Kidney (tissue), 14 donors: Measurements from ENCODE around the gene EEF1AKMT1. TPM values are rescaled to one million over a fixed set of nuclear protein-coding genes. Genes with fewer than 3 reads are reported as not detected.

Experiments
- DNase-seq, 5 donors: peaks; one replicate each; pipeline ENCODE4 v3.0.0-alpha.2; 2013 to 2020
- FAIRE-seq: peaks from 2 replicates; lab custom pipeline; 2012; peaks lifted over from hg19 to GRCh38; lab: Jason Lieb, UNC
- H3K27ac ChIP-seq, 2 donors: one replicate each; pipeline ENCODE4 v1.7.0; 2013; ENCODE audit warnings: low read depth in 2 of 2, low read length in 2 of 2, inconsistent platforms in 1 of 2
- H3K27me3 ChIP-seq: one replicate; pipeline ENCODE4 v1.7.1; 2013; ENCODE audit warnings: low read length, inconsistent platforms; ENCODE audit not compliant: control insufficient read depth, insufficient read depth
- H3K36me3 ChIP-seq, 3 donors: one replicate each; pipeline versions ENCODE4 v1.7.0 to v1.7.1; 2013; ENCODE audit warnings: low read length in 3 of 3, control low read depth in 1 of 3, inconsistent platforms in 1 of 3; ENCODE audit not compliant: insufficient read depth in 3 of 3, control insufficient read depth in 2 of 3
- H3K4me1 ChIP-seq, 3 donors: one replicate each; pipeline versions ENCODE4 v1.7.0 to v1.7.1; 2013; ENCODE audit warnings: low read length in 3 of 3, inconsistent platforms in 1 of 3, low read depth in 1 of 3; ENCODE audit not compliant: control insufficient read depth in 2 of 3, insufficient read depth in 2 of 3
- H3K4me3 ChIP-seq, 3 donors: one replicate each; pipeline versions ENCODE4 v1.7.0 to v1.8.1; 2013; ENCODE audit warnings: low read length in 3 of 3, control low read depth in 1 of 3, inconsistent platforms in 1 of 3
- H3K9ac ChIP-seq, 3 donors: one replicate each; pipeline versions ENCODE4 v1.7.0 to v1.7.1; 2013; ENCODE audit warnings: low read length in 3 of 3, control low read depth in 1 of 3, inconsistent platforms in 1 of 3
- H3K9me3 ChIP-seq, 3 donors: one replicate each; pipeline versions ENCODE4 v1.7.0 to v1.7.1; 2013; ENCODE audit warnings: low read length in 3 of 3, control low read depth in 1 of 3, inconsistent platforms in 1 of 3; ENCODE audit not compliant: control insufficient read depth in 2 of 3, insufficient read depth in 1 of 3
- intact Hi-C: fragments of 100-400 bp; cut with DNase I; formaldehyde crosslinking; loops from one replicate; pipeline ENCODE4 v1.11.1; 2022
- polyA plus RNA-seq: library from polyadenylated mRNA; stranded (reverse); fragments of 350-450 nt; fragmentation: Illumina TruSeq; extraction: RNeasy Lipid Tissue Mini Kit (QIAGEN cat#74804); gene quantifications from one replicate; pipeline ENCODE4 v1.2.3, GENCODE V29; 2014; ENCODE audit warnings: low read depth, low replicate concordance; ENCODE audit not compliant: insufficient read depth
- total RNA-seq: library from RNA; stranded (reverse); fragmentation: NEBNext Ultra II Directional; extraction: Animal tissue kit (Norgen Biotek cat#: 25700); gene quantifications from one replicate; pipeline ENCODE4 v1.2.1, GENCODE V29; 2021
- TF ChIP-seq, protein P1 (sequence below): IDR thresholded peaks from 3 replicates; pipeline ENCODE4 v1.5.1; 2012; ENCODE audit warnings: mild to moderate bottlenecking, moderate library complexity, borderline replicate concordance; ENCODE audit not compliant: insufficient read depth; ENCODE audit errors: extremely low read depth
- donor health status: control.
- donor health status: control.
- donor health status: control.
- donor health status: control.
- donor health status: control.
- donor health status: DM: yes; HTN: yes; CAD: no.
- donor health status: Normal renal cell carcinoma (clear cell type).

EEF1AKMT1 gene
- total and polyA plus RNA-seq, 2 donors from 2014 or later = 10.7 to 16.6 TPM

DNA sequence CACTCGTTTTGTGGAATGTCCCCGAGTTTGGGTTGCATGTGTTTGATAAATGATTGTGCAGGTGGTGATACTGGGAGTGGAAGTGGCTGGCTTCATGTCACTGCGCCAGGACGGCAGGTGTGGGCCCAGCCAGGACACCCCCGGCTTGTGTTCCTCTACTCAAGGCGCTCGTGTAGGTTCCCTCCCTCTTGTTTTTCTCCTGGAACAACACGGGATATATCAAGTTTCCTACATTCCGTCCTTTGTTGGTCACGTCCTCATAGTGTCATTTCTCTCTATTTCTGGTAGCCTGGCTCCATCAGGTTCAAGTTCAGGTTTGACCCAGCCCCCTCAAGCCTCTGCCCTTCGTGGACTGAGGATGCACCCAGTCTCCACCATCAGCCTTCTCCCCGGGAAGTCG, 54.0 kb downstream of the EEF1AKMT1 start:
- Histone ChIP-seq H3K4me1 (peaks cover 0 to 5% (median 0%) of the 10 kb centered on the region in 3 donors), H3K9me3 (no peaks in the 10 kb centered on the region), H3K27me3 (no peaks in the 10 kb centered on the region), H3K4me3 (no peak overlapping the region), H3K9ac (no peak overlapping the region), H3K36me3 (no peaks in the 10 kb centered on the region), H3K27ac (no peak overlapping the region)
- TF ChIP-seq, protein P1, sequence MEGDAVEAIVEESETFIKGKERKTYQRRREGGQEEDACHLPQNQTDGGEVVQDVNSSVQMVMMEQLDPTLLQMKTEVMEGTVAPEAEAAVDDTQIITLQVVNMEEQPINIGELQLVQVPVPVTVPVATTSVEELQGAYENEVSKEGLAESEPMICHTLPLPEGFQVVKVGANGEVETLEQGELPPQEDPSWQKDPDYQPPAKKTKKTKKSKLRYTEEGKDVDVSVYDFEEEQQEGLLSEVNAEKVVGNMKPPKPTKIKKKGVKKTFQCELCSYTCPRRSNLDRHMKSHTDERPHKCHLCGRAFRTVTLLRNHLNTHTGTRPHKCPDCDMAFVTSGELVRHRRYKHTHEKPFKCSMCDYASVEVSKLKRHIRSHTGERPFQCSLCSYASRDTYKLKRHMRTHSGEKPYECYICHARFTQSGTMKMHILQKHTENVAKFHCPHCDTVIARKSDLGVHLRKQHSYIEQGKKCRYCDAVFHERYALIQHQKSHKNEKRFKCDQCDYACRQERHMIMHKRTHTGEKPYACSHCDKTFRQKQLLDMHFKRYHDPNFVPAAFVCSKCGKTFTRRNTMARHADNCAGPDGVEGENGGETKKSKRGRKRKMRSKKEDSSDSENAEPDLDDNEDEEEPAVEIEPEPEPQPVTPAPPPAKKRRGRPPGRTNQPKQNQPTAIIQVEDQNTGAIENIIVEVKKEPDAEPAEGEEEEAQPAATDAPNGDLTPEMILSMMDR = no peak
- FAIRE-seq = no peak
- intact Hi-C loops = no loop called here
- DNase-seq = peak in 1 of 5 donors; percentile 19

DNA sequence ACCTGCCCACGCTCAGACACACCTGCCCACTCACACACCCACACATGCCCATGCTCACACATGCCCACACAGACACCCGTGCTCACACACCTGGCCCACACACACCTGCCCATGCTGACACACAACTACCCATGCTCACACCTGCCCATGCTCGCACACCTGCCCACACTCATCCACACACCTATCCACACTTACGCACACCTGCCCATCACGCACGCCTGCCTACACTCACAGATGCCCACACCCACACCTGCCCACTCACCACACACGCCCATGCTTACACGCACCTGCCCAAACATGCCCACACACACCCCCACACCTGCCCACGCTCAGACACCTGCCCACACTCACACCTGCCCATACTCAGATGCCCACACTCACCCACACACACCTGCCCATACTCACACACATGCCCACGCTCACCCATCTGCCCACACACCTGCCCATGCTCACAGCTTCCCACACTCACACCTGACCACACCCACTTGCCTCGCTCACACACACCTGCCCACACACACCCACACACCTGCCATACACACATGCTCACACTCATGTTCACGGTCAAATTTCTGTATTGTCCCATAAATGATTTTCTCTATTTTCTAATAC, 54.7 kb downstream of the EEF1AKMT1 start:
- Histone ChIP-seq H3K27me3 (no peaks in the 10 kb centered on the region), H3K4me3 (no peak overlapping the region), H3K36me3 (no peaks in the 10 kb centered on the region), H3K27ac (no peak overlapping the region), H3K9ac (no peak overlapping the region), H3K4me1 (peaks cover 0 to 5% (median 0%) of the 10 kb centered on the region in 3 donors), H3K9me3 (no peaks in the 10 kb centered on the region)
- TF ChIP-seq, protein P1 = no peak
- FAIRE-seq (no peak), DNase-seq (no peak)
- intact Hi-C loops = no loop called here

DNA sequence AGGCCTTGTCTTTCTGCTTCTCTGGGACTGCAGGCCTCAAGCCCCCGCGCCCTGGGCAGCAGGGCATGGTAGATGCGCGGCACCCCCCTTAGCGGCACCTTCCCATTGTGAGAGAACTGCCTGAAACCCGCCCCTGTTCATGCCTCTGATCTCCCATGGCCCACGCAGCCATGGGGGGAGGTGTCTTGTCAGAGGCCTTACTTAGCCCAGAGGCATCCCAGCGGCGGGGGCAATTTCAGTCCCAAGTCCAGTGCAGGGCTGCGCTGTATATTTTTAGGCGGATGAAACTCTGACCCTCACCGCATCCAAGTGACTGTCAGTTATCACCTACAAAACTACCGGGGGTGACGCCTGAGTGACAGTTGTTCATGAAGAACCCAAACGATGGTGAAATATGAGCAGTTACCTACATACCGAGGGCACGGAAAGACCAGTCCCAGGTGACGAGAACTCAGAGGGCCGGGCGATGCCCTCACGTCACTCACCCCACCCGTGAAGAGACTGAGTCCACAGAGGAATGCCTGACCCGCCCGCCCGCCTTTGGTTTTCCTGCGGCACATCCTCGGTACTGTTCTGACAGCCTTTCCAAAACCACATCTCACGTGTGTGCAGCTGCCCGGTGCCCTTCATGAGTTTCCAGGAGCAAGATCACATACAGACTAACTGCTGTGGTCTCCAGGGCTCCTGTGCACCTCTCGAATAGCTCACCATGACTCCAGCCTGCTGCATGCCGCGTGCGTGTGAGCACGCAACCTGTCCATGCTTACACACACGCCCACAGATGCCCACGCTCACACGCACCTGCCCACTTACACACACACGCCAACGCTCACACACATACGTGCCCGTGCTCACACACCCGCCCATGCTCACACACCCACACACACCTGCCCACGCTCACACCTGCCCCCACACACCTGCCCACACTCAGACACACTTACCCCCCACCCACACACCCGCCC, 55.9 kb downstream of the EEF1AKMT1 start:
- intact Hi-C loops = no loop called here
- H3K36me3 ChIP-seq = no peaks in the 10 kb centered on the region
- H3K27ac ChIP-seq = no peak overlapping the region
- H3K9me3 ChIP-seq = no peaks in the 10 kb centered on the region
- no peak for FAIRE-seq
- H3K9ac ChIP-seq = no peak overlapping the region
- H3K4me3 ChIP-seq = no peak overlapping the region
- H3K27me3 ChIP-seq = no peaks in the 10 kb centered on the region
- DNase-seq = no peak
- peaks cover 0 to 6% (median 0%) of the 10 kb centered on the region in 3 donors for H3K4me1 ChIP-seq
- TF ChIP-seq, protein P1 = no peak
